C4-2B (cell line): Measurements from ENCODE around the gene DNAH12.

Experiments used
- ZFX ChIP-seq: fragments of 450-650 bp; IDR thresholded peaks from 2 replicates; pipeline ENCODE4 v1.6.1; 2017
- TF ChIP-seq, protein P1 (sequence below): fragments of 450-650 bp; conservative IDR thresholded peaks from 2 replicates; pipeline ENCODE4 v1.5.1; 2017; ENCODE audit warnings: mild to moderate bottlenecking

DNA sequence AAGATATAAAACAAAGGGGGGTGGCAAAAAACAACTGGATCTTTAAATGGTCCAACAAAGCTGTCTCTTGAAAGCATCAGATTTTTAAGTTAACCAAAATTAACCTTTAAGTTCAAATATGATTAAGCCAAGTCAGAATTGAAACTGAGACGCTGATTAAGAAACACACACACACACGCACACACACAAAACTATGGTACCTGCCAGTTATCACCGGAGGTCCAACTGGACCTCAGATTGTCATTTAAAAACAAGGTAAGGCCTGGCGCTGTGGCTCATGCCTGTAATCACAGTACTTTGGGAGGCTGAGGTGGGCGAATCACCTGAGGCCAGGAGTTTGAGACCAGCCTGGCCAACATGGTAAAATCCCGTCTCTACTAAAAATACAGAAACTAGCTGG lies 42.6 kb upstream of the DNAH12 start:
- TF ChIP-seq, protein P1, sequence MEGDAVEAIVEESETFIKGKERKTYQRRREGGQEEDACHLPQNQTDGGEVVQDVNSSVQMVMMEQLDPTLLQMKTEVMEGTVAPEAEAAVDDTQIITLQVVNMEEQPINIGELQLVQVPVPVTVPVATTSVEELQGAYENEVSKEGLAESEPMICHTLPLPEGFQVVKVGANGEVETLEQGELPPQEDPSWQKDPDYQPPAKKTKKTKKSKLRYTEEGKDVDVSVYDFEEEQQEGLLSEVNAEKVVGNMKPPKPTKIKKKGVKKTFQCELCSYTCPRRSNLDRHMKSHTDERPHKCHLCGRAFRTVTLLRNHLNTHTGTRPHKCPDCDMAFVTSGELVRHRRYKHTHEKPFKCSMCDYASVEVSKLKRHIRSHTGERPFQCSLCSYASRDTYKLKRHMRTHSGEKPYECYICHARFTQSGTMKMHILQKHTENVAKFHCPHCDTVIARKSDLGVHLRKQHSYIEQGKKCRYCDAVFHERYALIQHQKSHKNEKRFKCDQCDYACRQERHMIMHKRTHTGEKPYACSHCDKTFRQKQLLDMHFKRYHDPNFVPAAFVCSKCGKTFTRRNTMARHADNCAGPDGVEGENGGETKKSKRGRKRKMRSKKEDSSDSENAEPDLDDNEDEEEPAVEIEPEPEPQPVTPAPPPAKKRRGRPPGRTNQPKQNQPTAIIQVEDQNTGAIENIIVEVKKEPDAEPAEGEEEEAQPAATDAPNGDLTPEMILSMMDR, result no peak
- TF ChIP-seq ZFX, result no peak
